ENCODE measurements around the gene RAB22A. TPM values are rescaled to one million over a fixed set of nuclear protein-coding genes. Genes with fewer than 3 reads are reported as not detected.

Gene RAB22A
- total RNA-seq, 1 experiment from 2014 or later, result 9.9 TPM

GRCh38 chr20:58377766-58378401 lies 68.4 kb downstream of the RAB22A start:
- ChIA-PET POLR2A (interaction anchor here (1.2 kb wide), 1 partner anchor 11 kb away, joined by 3 read pairs; the partner anchor contains the start of gene VAPB), RAD21 (ENCODE audit: low non-redundant PET in 1 of 2, low total read pairs in 2 of 2, uncharacterized antibody in 2 of 2, unreplicated experiment in 2 of 2) (no interaction called here), CTCF (no interaction called here)
- H3K27ac ChIP-seq (ENCODE audit: low read depth, low read length), result no peak overlapping the region
- H3K9me3 ChIP-seq (ENCODE audit: control insufficient read depth in 1 of 2, insufficient read depth in 1 of 2, low read depth in 1 of 2, low read length in 2 of 2), result no peaks in the 10 kb centered on the region
- ATAC-seq (no peak), DNase-seq (ENCODE audit: low read depth, low spot score) (no peak)
- TF ChIP-seq TCF7L2 (IDR thresholded peaks at IDR 0.05; ENCODE audit: borderline replicate concordance, extremely low read depth, insufficient read depth, insufficient read length) (no peak), ZBTB33 (IDR thresholded peaks at IDR 0.05; ENCODE audit: extremely low read depth, insufficient replicate concordance, low read length) (no peak), ELF1 (IDR thresholded peaks at IDR 0.05; ENCODE audit: borderline replicate concordance, low read depth) (no peak)
- no peaks in the 10 kb centered on the region for H3K4me1 ChIP-seq (ENCODE audit: control insufficient read depth in 1 of 2, insufficient read depth in 2 of 2, low read length in 2 of 2)
- intact Hi-C loops (cut with micrococcal nuclease), result no loop called here
- no TSS peak for BruUV-seq (replicated peaks)
- no peaks in the 10 kb centered on the region for H3K36me3 ChIP-seq (ENCODE audit: control insufficient read depth in 1 of 2, insufficient read depth in 2 of 2, low read length in 2 of 2)
- H4K20me1 ChIP-seq (ENCODE audit: insufficient read depth), result no peaks in the 10 kb centered on the region
- H3K79me2 ChIP-seq (ENCODE audit: insufficient read depth, low read length), result no peaks in the 10 kb centered on the region
- H3K27me3 ChIP-seq (ENCODE audit: insufficient read depth, low read length), result no peaks in the 10 kb centered on the region
- no peak overlapping the region for H3K4me3 ChIP-seq (replicated peaks in 1 of 2; ENCODE audit: low read depth in 1 of 2, low read length in 2 of 2)
- no peak overlapping the region for H3K4me2 ChIP-seq (ENCODE audit: low read length)
- no peak overlapping the region for H3K9ac ChIP-seq (ENCODE audit: low read length)
- H2AFZ ChIP-seq (ENCODE audit: low read depth, low read length, poor library complexity, severe bottlenecking), result no peak overlapping the region
- no peaks in the 10 kb centered on the region for H3K9me2 ChIP-seq (ENCODE audit: insufficient read depth)

- no peak for ATAC-seq
- Histone ChIP-seq H3K9me3 (ENCODE audit: control insufficient read depth in 1 of 2, insufficient read depth in 1 of 2, low read depth in 1 of 2, low read length in 2 of 2) (no peaks in the 10 kb centered on the region), H3K9me2 (ENCODE audit: insufficient read depth) (no peaks in the 10 kb centered on the region), H3K4me1 (ENCODE audit: control insufficient read depth in 1 of 2, insufficient read depth in 2 of 2, low read length in 2 of 2) (no peaks in the 10 kb centered on the region), H2AFZ (ENCODE audit: low read depth, low read length, poor library complexity, severe bottlenecking) (no peak overlapping the region), H3K9ac (ENCODE audit: low read length) (no peak overlapping the region), H4K20me1 (ENCODE audit: insufficient read depth) (no peaks in the 10 kb centered on the region), H3K36me3 (ENCODE audit: control insufficient read depth in 1 of 2, insufficient read depth in 2 of 2, low read length in 2 of 2) (no peaks in the 10 kb centered on the region), H3K27ac (ENCODE audit: low read depth, low read length) (no peak overlapping the region), H3K27me3 (ENCODE audit: insufficient read depth, low read length) (no peaks in the 10 kb centered on the region), H3K79me2 (ENCODE audit: insufficient read depth, low read length) (no peaks in the 10 kb centered on the region), H3K4me2 (ENCODE audit: low read length) (no peak overlapping the region), H3K4me3 (replicated peaks in 1 of 2; ENCODE audit: low read depth in 1 of 2, low read length in 2 of 2) (no peak overlapping the region)
- CTCF ChIA-PET, result no interaction called here
- no TSS peak for BruUV-seq (replicated peaks)
- RAD21 ChIA-PET (ENCODE audit: low non-redundant PET in 1 of 2, low total read pairs in 2 of 2, uncharacterized antibody in 2 of 2, unreplicated experiment in 2 of 2), result no interaction called here
- POLR2A ChIA-PET, result no interaction called here
- no peak for DNase-seq (ENCODE audit: low read depth, low spot score)
- intact Hi-C loops (cut with micrococcal nuclease), result no loop called here
- TF ChIP-seq ZFX (IDR thresholded peaks at IDR 0.05) (no peak), RAD21 (IDR thresholded peaks at IDR 0.05; ENCODE audit: low read depth) (no peak; the same call in 1 of the 2 replicates), TCF7L2 (IDR thresholded peaks at IDR 0.05; ENCODE audit: borderline replicate concordance, extremely low read depth, insufficient read depth, insufficient read length) (no peak), YY1 (IDR thresholded peaks at IDR 0.05; ENCODE audit: extremely low read depth, insufficient replicate concordance, low read depth, low read length) (no peak), ATF3 (IDR thresholded peaks at IDR 0.05) (no peak), CEBPB (IDR thresholded peaks at IDR 0.05; ENCODE audit: low read depth) (no peak), ZBTB33 (IDR thresholded peaks at IDR 0.05; ENCODE audit: extremely low read depth, insufficient replicate concordance, low read length) (no peak), CBX3 (IDR thresholded peaks at IDR 0.05; ENCODE audit: low read depth) (no peak), EZH2phosphoT487 (IDR thresholded peaks at IDR 0.05; ENCODE audit: borderline replicate concordance) (no peak), FOSL1 (IDR thresholded peaks at IDR 0.05; ENCODE audit: low read depth) (no peak), CTCF (IDR thresholded peaks at IDR 0.05 in 2 of 3, conservative IDR thresholded peaks at IDR 0.05 in 1 of 3; ENCODE audit: borderline replicate concordance in 1 of 3, insufficient read depth in 1 of 3, low read depth in 2 of 3, low read length in 2 of 3) (no peak), ELF1 (IDR thresholded peaks at IDR 0.05; ENCODE audit: borderline replicate concordance, low read depth) (no peak)
These were observed 69.2 kb downstream of the RAB22A start for GRCh38 chr20:58378704-58379103.

Data from HCT116 (cell line).